H1 (cell line): Measurements from ENCODE around the gene GRK5. TPM values are rescaled to one million over a fixed set of nuclear protein-coding genes. Genes with fewer than 3 reads are reported as not detected.

Experiments used
- YY1 ChIP-seq: IDR thresholded peaks from 2 replicates; pipeline ENCODE4 v1.6.1; 2011; ENCODE audit warnings: low read depth, mild to moderate bottlenecking, low read length
- polyA plus RNA-seq, 7 experiments: library from polyadenylated mRNA; depleted of rRNA in 3 of 7; stranded (reverse) in 5 of 7; unstranded in 2 of 7; fragments of >200 nt in 5 of 7; fragments of 200-250 nt in 2 of 7; gene quantifications; 1 replicate in 5 of 7; 2 replicates in 1 of 7; 4 replicates in 1 of 7; pipeline versions ENCODE4 v1.2.1 to v1.2.3, GENCODE V29; 2011 to 2013; ENCODE audit warnings: missing spikeins in 2 of 7, mixed read lengths in 2 of 7
- total RNA-seq: library from RNA; stranded (reverse); fragmentation: NEBNext Ultra II Directional; extraction: Animal tissue kit (Norgen Biotek cat#: 25700); gene quantifications from 2 replicates; pipeline ENCODE4 v1.2.1, GENCODE V29; 2021
- TF ChIP-seq, protein P1 (sequence below): IDR thresholded peaks from 2 replicates; pipeline ENCODE4 v1.6.1; 2012; ENCODE audit warnings: low read length, inconsistent platforms

GRK5 gene
- total and polyA plus RNA-seq, 2 of the 8 experiments (the other 6 are each of a cell fraction or from before 2014, with no cell fraction given) = 0.54 to 2.5 TPM

DNA sequence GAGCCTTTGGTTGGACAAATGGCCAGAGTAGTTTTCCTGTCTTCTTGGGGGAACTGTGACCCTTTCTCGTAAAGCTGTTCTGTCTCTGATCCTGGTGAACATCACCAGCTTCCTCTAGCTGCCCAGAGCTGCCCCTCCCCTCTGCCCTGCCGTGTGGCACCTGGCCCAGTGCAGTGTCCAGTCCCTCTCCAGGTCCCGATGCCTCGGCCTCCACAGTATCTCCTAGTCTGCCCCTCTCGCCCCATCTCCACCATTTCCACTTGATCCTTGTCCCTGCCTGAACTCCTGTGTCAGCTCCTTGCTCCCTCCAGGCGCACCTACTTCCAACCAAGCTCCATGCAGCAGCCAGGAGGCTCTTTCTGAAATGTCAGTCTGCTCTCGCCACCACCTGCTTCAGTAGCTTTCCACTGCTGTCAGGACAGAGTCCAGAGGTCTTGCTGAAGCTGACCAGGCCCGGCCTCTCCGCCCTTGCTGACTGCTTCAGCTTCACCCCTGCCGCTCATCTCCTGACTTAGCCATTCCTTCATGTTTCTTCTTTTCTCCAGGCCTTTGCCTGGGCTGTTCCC is 133.6 kb downstream of the GRK5 start (continued):
- TF ChIP-seq YY1 = no peak
- TF ChIP-seq, protein P1, sequence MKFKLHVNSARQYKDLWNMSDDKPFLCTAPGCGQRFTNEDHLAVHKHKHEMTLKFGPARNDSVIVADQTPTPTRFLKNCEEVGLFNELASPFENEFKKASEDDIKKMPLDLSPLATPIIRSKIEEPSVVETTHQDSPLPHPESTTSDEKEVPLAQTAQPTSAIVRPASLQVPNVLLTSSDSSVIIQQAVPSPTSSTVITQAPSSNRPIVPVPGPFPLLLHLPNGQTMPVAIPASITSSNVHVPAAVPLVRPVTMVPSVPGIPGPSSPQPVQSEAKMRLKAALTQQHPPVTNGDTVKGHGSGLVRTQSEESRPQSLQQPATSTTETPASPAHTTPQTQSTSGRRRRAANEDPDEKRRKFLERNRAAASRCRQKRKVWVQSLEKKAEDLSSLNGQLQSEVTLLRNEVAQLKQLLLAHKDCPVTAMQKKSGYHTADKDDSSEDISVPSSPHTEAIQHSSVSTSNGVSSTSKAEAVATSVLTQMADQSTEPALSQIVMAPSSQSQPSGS = no peak
- TF ChIP-seq, all 59 proteins: peak for 0
